HG03025 (cell line): ENCODE measurements around the gene NES.

Source experiments
- ATAC-seq: cut with Tn5 transposase; IDR thresholded peaks from one replicate; pipeline ENCODE4 v1.9.1; 2021; ENCODE audit warnings: mild to moderate bottlenecking, moderate library complexity; ENCODE audit not compliant: unreplicated experiment, low FRiP score

NES gene

GRCh38 chr1:156676820-156677615 is at the start of gene NES:
TSS of gene NES (minus strand) at chr1:156677407. CDS start at chr1:156677264, 143 bp downstream.
- ATAC-seq: no peak

- ATAC-seq: no peak
These were observed 49.5 kb upstream of the NES start for GRCh38 chr1:156726549-156727226.

GRCh38 chr1:156725683-156726280 is 48.6 kb upstream of the NES start:
- ATAC-seq: no peak

- no peak for ATAC-seq
These were observed 44.3 kb upstream of the NES start for GRCh38 chr1:156721535-156721934.

GRCh38 chr1:156721131-156721530 is 43.9 kb upstream of the NES start:
- ATAC-seq: no peak

- ATAC-seq: no peak
These were observed 40.1 kb upstream of the NES start for GRCh38 chr1:156717351-156717750.

GRCh38 chr1:156714830-156715229 is 37.6 kb upstream of the NES start:
- ATAC-seq: no peak

GRCh38 chr1:156712626-156713025 is 35.4 kb upstream of the NES start:
- ATAC-seq: no peak

- no peak for ATAC-seq
These were observed 34.0 kb upstream of the NES start for GRCh38 chr1:156711011-156711817.

- no peak for ATAC-seq
These were observed 32.7 kb upstream of the NES start for GRCh38 chr1:156709757-156710489.

GRCh38 chr1:156709031-156709430 is 31.8 kb upstream of the NES start:
- no peak for ATAC-seq

- no peak for ATAC-seq
These were observed 31.0 kb upstream of the NES start for GRCh38 chr1:156708218-156708661.

GRCh38 chr1:156707417-156708217 is 30.4 kb upstream of the NES start:
- ATAC-seq: no peak

- ATAC-seq: no peak
These were observed 29.6 kb upstream of the NES start for GRCh38 chr1:156706657-156707416.

GRCh38 chr1:156705918-156706656 is 28.9 kb upstream of the NES start:
- ATAC-seq: no peak

- ATAC-seq: no peak
These were observed 28.2 kb upstream of the NES start, which contains the start of gene CRABP2 for GRCh38 chr1:156705321-156705917. TSS of gene CRABP2 (minus strand) at chr1:156705583. CDS start at chr1:156705446, 137 bp downstream.

GRCh38 chr1:156704930-156705320 is 27.7 kb upstream of the NES start:
- ATAC-seq: no peak
